Measurements from ENCODE around the gene TGM2. TPM values are rescaled to one million over a fixed set of nuclear protein-coding genes. Genes with fewer than 3 reads are reported as not detected.

Gene TGM2
- polyA plus RNA-seq, 1 donor from 2014 or later = not detected

DNA sequence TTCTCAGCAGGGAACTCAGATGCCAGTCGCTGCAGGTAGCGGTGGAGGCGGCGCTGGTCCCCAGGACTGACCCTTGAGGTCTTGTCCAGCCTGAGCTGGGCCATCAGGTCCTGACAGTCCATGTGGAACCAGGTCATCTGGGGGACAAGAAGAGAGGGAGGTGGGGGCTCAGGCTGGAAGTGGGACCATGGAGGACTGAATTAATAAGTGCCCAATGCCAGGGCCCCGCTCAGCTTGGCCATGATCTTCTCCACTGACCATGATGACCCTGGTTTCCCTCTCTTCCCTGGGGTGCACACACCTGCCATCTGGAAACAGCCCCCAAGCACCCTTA lies 48.5 kb upstream of the TGM2 start:
- no peak overlapping the region for H3K4me2 ChIP-seq (ENCODE audit: low read length)
- no peak overlapping the region for H3K9ac ChIP-seq (ENCODE audit: low read length)
- H3K4me3 ChIP-seq (ENCODE audit: low read length) = no peak overlapping the region
- no peaks in the 10 kb centered on the region for H3K79me2 ChIP-seq (replicated peaks; ENCODE audit: insufficient read depth, low read length)
- H3K27me3 ChIP-seq (ENCODE audit: insufficient read depth, low read depth, low read length) = no peaks in the 10 kb centered on the region
- H4K20me1 ChIP-seq (ENCODE audit: insufficient read depth) = no peaks in the 10 kb centered on the region
- H2AFZ ChIP-seq (ENCODE audit: low read depth, low read length) = no peak overlapping the region
- no peaks in the 10 kb centered on the region for H3F3A ChIP-seq (ENCODE audit: insufficient read depth, low read length, poor library complexity, severe bottlenecking)
- no peak overlapping the region for H3K27ac ChIP-seq (ENCODE audit: low read length)
- no peaks in the 10 kb centered on the region for H3K9me2 ChIP-seq (ENCODE audit: insufficient read depth, low read length)
- H3K9me3 ChIP-seq (ENCODE audit: low read length) = no peaks in the 10 kb centered on the region
- no peak for TF ChIP-seq TAF1 (IDR thresholded peaks at IDR 0.05; ENCODE audit: low read depth)
- TF ChIP-seq RAD21 (conservative IDR thresholded peaks at IDR 0.05) = no peak
- TF ChIP-seq POLR2AphosphoS5 (IDR thresholded peaks at IDR 0.05) = no peak
- no peak for TF ChIP-seq EZH2 (IDR thresholded peaks at IDR 0.05; ENCODE audit: borderline replicate concordance, insufficient read depth, low read length, poor library complexity, severe bottlenecking)
- TF ChIP-seq EP300 (conservative IDR thresholded peaks at IDR 0.05; ENCODE audit: poor library complexity, severe bottlenecking) = no peak
- no peak for TF ChIP-seq SMC3 (conservative IDR thresholded peaks at IDR 0.05; ENCODE audit: poor library complexity)
- TF ChIP-seq, protein P1, sequence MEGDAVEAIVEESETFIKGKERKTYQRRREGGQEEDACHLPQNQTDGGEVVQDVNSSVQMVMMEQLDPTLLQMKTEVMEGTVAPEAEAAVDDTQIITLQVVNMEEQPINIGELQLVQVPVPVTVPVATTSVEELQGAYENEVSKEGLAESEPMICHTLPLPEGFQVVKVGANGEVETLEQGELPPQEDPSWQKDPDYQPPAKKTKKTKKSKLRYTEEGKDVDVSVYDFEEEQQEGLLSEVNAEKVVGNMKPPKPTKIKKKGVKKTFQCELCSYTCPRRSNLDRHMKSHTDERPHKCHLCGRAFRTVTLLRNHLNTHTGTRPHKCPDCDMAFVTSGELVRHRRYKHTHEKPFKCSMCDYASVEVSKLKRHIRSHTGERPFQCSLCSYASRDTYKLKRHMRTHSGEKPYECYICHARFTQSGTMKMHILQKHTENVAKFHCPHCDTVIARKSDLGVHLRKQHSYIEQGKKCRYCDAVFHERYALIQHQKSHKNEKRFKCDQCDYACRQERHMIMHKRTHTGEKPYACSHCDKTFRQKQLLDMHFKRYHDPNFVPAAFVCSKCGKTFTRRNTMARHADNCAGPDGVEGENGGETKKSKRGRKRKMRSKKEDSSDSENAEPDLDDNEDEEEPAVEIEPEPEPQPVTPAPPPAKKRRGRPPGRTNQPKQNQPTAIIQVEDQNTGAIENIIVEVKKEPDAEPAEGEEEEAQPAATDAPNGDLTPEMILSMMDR (IDR thresholded peaks at IDR 0.05; ENCODE audit: poor library complexity, severe bottlenecking) = no peak
- TF ChIP-seq, protein P2, sequence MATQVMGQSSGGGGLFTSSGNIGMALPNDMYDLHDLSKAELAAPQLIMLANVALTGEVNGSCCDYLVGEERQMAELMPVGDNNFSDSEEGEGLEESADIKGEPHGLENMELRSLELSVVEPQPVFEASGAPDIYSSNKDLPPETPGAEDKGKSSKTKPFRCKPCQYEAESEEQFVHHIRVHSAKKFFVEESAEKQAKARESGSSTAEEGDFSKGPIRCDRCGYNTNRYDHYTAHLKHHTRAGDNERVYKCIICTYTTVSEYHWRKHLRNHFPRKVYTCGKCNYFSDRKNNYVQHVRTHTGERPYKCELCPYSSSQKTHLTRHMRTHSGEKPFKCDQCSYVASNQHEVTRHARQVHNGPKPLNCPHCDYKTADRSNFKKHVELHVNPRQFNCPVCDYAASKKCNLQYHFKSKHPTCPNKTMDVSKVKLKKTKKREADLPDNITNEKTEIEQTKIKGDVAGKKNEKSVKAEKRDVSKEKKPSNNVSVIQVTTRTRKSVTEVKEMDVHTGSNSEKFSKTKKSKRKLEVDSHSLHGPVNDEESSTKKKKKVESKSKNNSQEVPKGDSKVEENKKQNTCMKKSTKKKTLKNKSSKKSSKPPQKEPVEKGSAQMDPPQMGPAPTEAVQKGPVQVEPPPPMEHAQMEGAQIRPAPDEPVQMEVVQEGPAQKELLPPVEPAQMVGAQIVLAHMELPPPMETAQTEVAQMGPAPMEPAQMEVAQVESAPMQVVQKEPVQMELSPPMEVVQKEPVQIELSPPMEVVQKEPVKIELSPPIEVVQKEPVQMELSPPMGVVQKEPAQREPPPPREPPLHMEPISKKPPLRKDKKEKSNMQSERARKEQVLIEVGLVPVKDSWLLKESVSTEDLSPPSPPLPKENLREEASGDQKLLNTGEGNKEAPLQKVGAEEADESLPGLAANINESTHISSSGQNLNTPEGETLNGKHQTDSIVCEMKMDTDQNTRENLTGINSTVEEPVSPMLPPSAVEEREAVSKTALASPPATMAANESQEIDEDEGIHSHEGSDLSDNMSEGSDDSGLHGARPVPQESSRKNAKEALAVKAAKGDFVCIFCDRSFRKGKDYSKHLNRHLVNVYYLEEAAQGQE (IDR thresholded peaks at IDR 0.05; ENCODE audit: borderline replicate concordance) = no peak
- no peak for TF ChIP-seq MXI1 (conservative IDR thresholded peaks at IDR 0.05; ENCODE audit: poor library complexity, severe bottlenecking)
- H3K36me3 ChIP-seq (ENCODE audit: insufficient read depth, low read length) = no peaks in the 10 kb centered on the region

DNA sequence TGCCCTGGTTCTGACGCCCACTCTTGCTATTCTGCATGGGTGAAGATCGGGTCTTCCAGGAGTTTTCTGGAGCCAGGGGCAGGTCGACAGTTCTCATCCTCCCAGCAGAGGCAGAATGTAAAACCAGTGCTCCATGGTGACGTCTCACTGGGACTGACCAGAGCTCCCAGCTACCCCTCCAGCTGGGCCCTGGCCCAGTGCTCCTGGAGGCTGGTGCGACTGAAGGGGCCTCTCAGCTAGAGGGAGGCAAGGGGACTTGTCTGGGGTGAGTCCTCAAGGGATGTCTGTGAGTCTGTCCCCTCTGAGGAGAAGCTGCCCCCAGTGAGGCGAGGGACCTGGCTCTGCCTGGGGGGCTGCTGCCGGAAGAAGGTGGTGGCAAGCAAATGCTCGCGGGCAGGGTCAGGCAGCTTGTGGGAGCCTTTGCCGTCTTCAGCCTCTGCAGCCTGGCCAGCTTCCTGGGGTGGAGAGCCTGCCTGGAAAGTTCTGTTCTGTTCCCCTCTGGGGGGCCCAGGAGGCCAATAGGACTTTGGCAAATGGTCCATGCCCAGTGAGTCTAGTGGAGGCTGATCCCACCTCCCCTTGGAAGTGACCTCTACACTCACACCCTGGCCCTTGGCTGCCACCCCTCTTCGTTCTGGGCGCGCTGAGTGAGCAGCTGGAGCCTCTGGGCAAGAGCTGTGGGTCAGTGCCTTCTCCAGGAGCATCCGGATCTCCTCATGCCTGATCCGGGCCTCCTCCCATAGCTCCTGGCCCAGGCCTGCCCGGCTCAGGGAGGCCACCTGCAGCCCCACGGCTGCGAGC lies 47.9 kb upstream of the TGM2 start:
- Histone ChIP-seq H3F3A (ENCODE audit: insufficient read depth, low read length, poor library complexity, severe bottlenecking) (no peaks in the 10 kb centered on the region), H3K27me3 (ENCODE audit: insufficient read depth, low read depth, low read length) (no peaks in the 10 kb centered on the region)

More for the DNA sequence above, 47.9 kb upstream of the TGM2 start:
- no peak overlapping the region for H3K9ac ChIP-seq (ENCODE audit: low read length)
- H4K20me1 ChIP-seq (ENCODE audit: insufficient read depth) = no peaks in the 10 kb centered on the region
- no peaks in the 10 kb centered on the region for H3K9me2 ChIP-seq (ENCODE audit: insufficient read depth, low read length)
- no peaks in the 10 kb centered on the region for H3K79me2 ChIP-seq (replicated peaks; ENCODE audit: insufficient read depth, low read length)
- H3K27ac ChIP-seq (ENCODE audit: low read length) = no peak overlapping the region
- TF ChIP-seq RAD21 (conservative IDR thresholded peaks at IDR 0.05) = no peak
- no peak for TF ChIP-seq EZH2 (IDR thresholded peaks at IDR 0.05; ENCODE audit: borderline replicate concordance, insufficient read depth, low read length, poor library complexity, severe bottlenecking)
- TF ChIP-seq, protein P2 (IDR thresholded peaks at IDR 0.05; ENCODE audit: borderline replicate concordance) = no peak
- no peak for TF ChIP-seq POLR2AphosphoS5 (IDR thresholded peaks at IDR 0.05)
- TF ChIP-seq TAF1 (IDR thresholded peaks at IDR 0.05; ENCODE audit: low read depth) = no peak
- no peak for TF ChIP-seq SMC3 (conservative IDR thresholded peaks at IDR 0.05; ENCODE audit: poor library complexity)
- TF ChIP-seq, protein P1 (IDR thresholded peaks at IDR 0.05; ENCODE audit: poor library complexity, severe bottlenecking) = no peak
- TF ChIP-seq MXI1 (conservative IDR thresholded peaks at IDR 0.05; ENCODE audit: poor library complexity, severe bottlenecking) = no peak
- TF ChIP-seq EP300 (conservative IDR thresholded peaks at IDR 0.05; ENCODE audit: poor library complexity, severe bottlenecking) = no peak
- no peak overlapping the region for H3K4me3 ChIP-seq (ENCODE audit: low read length)
- H2AFZ ChIP-seq (ENCODE audit: low read depth, low read length) = no peak overlapping the region
- no peaks in the 10 kb centered on the region for H3K9me3 ChIP-seq (ENCODE audit: low read length)
- no peaks in the 10 kb centered on the region for H3K36me3 ChIP-seq (ENCODE audit: insufficient read depth, low read length)
- no peak overlapping the region for H3K4me2 ChIP-seq (ENCODE audit: low read length)

Measured in neural cell (in vitro differentiated cells).